ENCODE data around the gene SHISAL2A. TPM values are rescaled to one million over a fixed set of nuclear protein-coding genes. Genes with fewer than 3 reads are reported as not detected.

Gene SHISAL2A
- polyA plus RNA-seq, 3 donors from 2014 or later: 5.0 to 12.8 (median 9.9) TPM

GRCh38 chr1:52601991-52602855 is 30.7 kb upstream of the SHISAL2A start, which contains the start of gene GPX7:
GPX7 (plus strand) TSS chr1:52602371; CDS start chr1:52602410, 39 bp downstream.
- H3K4me3 Mint-ChIP-seq: peak within 1 kb of the TSS; percentile 87 to 92 (median 89)
- peaks cover 60% of the 10 kb centered on the region in 2 donors for H3K4me1 Mint-ChIP-seq
- peaks cover 5 to 7% (median 5%) of the 10 kb centered on the region in 3 donors for H3K27me3 Mint-ChIP-seq (ENCODE audit: low read depth in 3 of 3)
- H3K9me3 Mint-ChIP-seq: no peaks in the 10 kb centered on the region
- peak; percentile 74 to 79 (median 78) for DNase-seq
- H3K27ac Mint-ChIP-seq: peak within 1 kb of the TSS; percentile 85 to 94 (median 92)
- peaks cover 4 to 7% (median 4%) of the 10 kb centered on the region in 3 donors for H3K36me3 Mint-ChIP-seq

GRCh38 chr1:52602856-52603600 is 29.9 kb upstream of the SHISAL2A start:
- Mint-ChIP-seq H3K4me3 (peak overlapping the region; percentile 87 to 92 (median 89)), H3K4me1 (peaks cover 60 to 66% of the 10 kb centered on the region in 2 donors), H3K36me3 (peaks cover 4 to 9% (median 7%) of the 10 kb centered on the region in 3 donors), H3K27me3 (ENCODE audit: low read depth in 3 of 3) (peaks cover 5% of the 10 kb centered on the region in 3 donors), H3K9me3 (no peaks in the 10 kb centered on the region), H3K27ac (peak overlapping the region; percentile 85 to 94 (median 92))
- peak in 1 of 3 donors; percentile 18 for DNase-seq

GRCh38 chr1:52603630-52604029 is 29.3 kb upstream of the SHISAL2A start:
- H3K27ac Mint-ChIP-seq: peak overlapping the region; percentile 85 to 94 (median 92)
- peak overlapping the region; percentile 87 to 92 (median 89) for H3K4me3 Mint-ChIP-seq
- H3K27me3 Mint-ChIP-seq (ENCODE audit: low read depth in 3 of 3): peaks cover 3 to 5% (median 5%) of the 10 kb centered on the region in 3 donors
- H3K4me1 Mint-ChIP-seq: peaks cover 58 to 66% of the 10 kb centered on the region in 2 donors
- peaks cover 7 to 9% (median 7%) of the 10 kb centered on the region in 3 donors for H3K36me3 Mint-ChIP-seq
- DNase-seq: no peak
- no peaks in the 10 kb centered on the region for H3K9me3 Mint-ChIP-seq

- peak overlapping the region; percentile 85 to 94 (median 92) for H3K27ac Mint-ChIP-seq
- peaks cover 7 to 11% (median 9%) of the 10 kb centered on the region in 3 donors for H3K36me3 Mint-ChIP-seq
- no peaks in the 10 kb centered on the region for H3K9me3 Mint-ChIP-seq
- H3K4me1 Mint-ChIP-seq: peaks cover 58 to 66% of the 10 kb centered on the region in 2 donors
- peak overlapping the region; percentile 87 to 92 (median 89) for H3K4me3 Mint-ChIP-seq
- DNase-seq: no peak
- peaks cover 3 to 5% (median 5%) of the 10 kb centered on the region in 3 donors for H3K27me3 Mint-ChIP-seq (ENCODE audit: low read depth in 3 of 3)
Observed at GRCh38 chr1:52604063-52604770, 28.8 kb upstream of the SHISAL2A start.

- Mint-ChIP-seq H3K9me3 (no peaks in the 10 kb centered on the region), H3K27me3 (ENCODE audit: low read depth in 3 of 3) (no peaks in the 10 kb centered on the region), H3K4me3 (no peak overlapping the region), H3K36me3 (peaks cover 11 to 18% (median 11%) of the 10 kb centered on the region in 3 donors), H3K27ac (peak overlapping the region; percentile 36 to 78 (median 65)), H3K4me1 (peaks cover 36 to 55% of the 10 kb centered on the region in 2 donors)
- DNase-seq: no peak
Observed at GRCh38 chr1:52613636-52614373, 19.2 kb upstream of the SHISAL2A start.

GRCh38 chr1:52614671-52615070 is 18.3 kb upstream of the SHISAL2A start:
- H3K27me3 Mint-ChIP-seq (ENCODE audit: low read depth in 3 of 3): peaks cover 0 to 1% (median 0%) of the 10 kb centered on the region in 3 donors
- H3K4me1 Mint-ChIP-seq: peaks cover 38 to 55% of the 10 kb centered on the region in 2 donors
- no peak overlapping the region for H3K27ac Mint-ChIP-seq
- H3K36me3 Mint-ChIP-seq: peaks cover 9 to 18% (median 11%) of the 10 kb centered on the region in 3 donors
- H3K9me3 Mint-ChIP-seq: no peaks in the 10 kb centered on the region
- DNase-seq: no peak
- H3K4me3 Mint-ChIP-seq: no peak overlapping the region

GRCh38 chr1:52615489-52616042 is 17.4 kb upstream of the SHISAL2A start:
- no peak for DNase-seq
- Mint-ChIP-seq H3K27me3 (ENCODE audit: low read depth in 3 of 3) (peaks cover 0 to 1% (median 0%) of the 10 kb centered on the region in 3 donors), H3K4me3 (peak overlapping the region in 4 of 5 donors; percentile 7 to 60 (median 30)), H3K36me3 (peaks cover 11 to 23% (median 15%) of the 10 kb centered on the region in 3 donors), H3K4me1 (peaks cover 41 to 59% of the 10 kb centered on the region in 2 donors), H3K27ac (peak overlapping the region; percentile 8 to 86 (median 74)), H3K9me3 (no peaks in the 10 kb centered on the region)

GRCh38 chr1:52621950-52622349 is 11.0 kb upstream of the SHISAL2A start:
- Mint-ChIP-seq H3K27me3 (ENCODE audit: low read depth in 3 of 3) (peaks cover 0 to 1% (median 0%) of the 10 kb centered on the region in 3 donors), H3K9me3 (no peaks in the 10 kb centered on the region), H3K36me3 (peaks cover 5 to 19% (median 17%) of the 10 kb centered on the region in 3 donors), H3K4me1 (peaks cover 20 to 37% of the 10 kb centered on the region in 2 donors), H3K4me3 (no peak overlapping the region), H3K27ac (peak overlapping the region in 1 of 6 donors; percentile 45)
- no peak for DNase-seq

GRCh38 chr1:52623812-52624211 is 9.2 kb upstream of the SHISAL2A start:
- peaks cover 5 to 14% (median 14%) of the 10 kb centered on the region in 3 donors for H3K36me3 Mint-ChIP-seq
- H3K4me1 Mint-ChIP-seq: peaks cover 24 to 32% of the 10 kb centered on the region in 2 donors
- H3K4me3 Mint-ChIP-seq: peak overlapping the region in 1 of 5 donors; percentile 7
- no peak for DNase-seq
- peaks cover 0 to 1% (median 0%) of the 10 kb centered on the region in 3 donors for H3K27me3 Mint-ChIP-seq (ENCODE audit: low read depth in 3 of 3)
- H3K9me3 Mint-ChIP-seq: no peaks in the 10 kb centered on the region
- H3K27ac Mint-ChIP-seq: peak overlapping the region in 1 of 6 donors; percentile 41

- Mint-ChIP-seq H3K36me3 (peaks cover 5 to 8% (median 6%) of the 10 kb centered on the region in 3 donors), H3K27me3 (ENCODE audit: low read depth in 3 of 3) (peaks cover 0 to 3% (median 1%) of the 10 kb centered on the region in 3 donors), H3K9me3 (no peaks in the 10 kb centered on the region), H3K4me1 (peaks cover 42 to 52% of the 10 kb centered on the region in 2 donors), H3K4me3 (no peak overlapping the region), H3K27ac (peak overlapping the region in 2 of 6 donors; percentile 32 to 53)
- no peak for DNase-seq
Observed at GRCh38 chr1:52627028-52627427, 5.9 kb upstream of the SHISAL2A start.

GRCh38 chr1:52628614-52629324 is 4.2 kb upstream of the SHISAL2A start:
- DNase-seq: no peak
- Mint-ChIP-seq H3K36me3 (peaks cover 5 to 7% (median 5%) of the 10 kb centered on the region in 3 donors), H3K27ac (peak overlapping the region in 4 of 6 donors; percentile 45 to 64 (median 57)), H3K27me3 (ENCODE audit: low read depth in 3 of 3) (peaks cover 2 to 11% (median 9%) of the 10 kb centered on the region in 3 donors), H3K4me3 (peak overlapping the region in 1 of 5 donors; percentile 56), H3K4me1 (peaks cover 51 to 64% of the 10 kb centered on the region in 2 donors), H3K9me3 (no peaks in the 10 kb centered on the region)

GRCh38 chr1:52629325-52629643 is 3.7 kb upstream of the SHISAL2A start:
- DNase-seq: no peak
- peaks cover 54 to 69% of the 10 kb centered on the region in 2 donors for H3K4me1 Mint-ChIP-seq
- H3K27ac Mint-ChIP-seq: peak overlapping the region in 5 of 6 donors; percentile 45 to 71 (median 59)
- H3K4me3 Mint-ChIP-seq: peak overlapping the region in 2 of 5 donors; percentile 38 to 56
- H3K9me3 Mint-ChIP-seq: no peaks in the 10 kb centered on the region
- H3K36me3 Mint-ChIP-seq: peaks cover 3 to 5% (median 4%) of the 10 kb centered on the region in 3 donors
- H3K27me3 Mint-ChIP-seq (ENCODE audit: low read depth in 3 of 3): peaks cover 2 to 16% (median 10%) of the 10 kb centered on the region in 3 donors
